Measurements from ENCODE around the gene IFITM1.
"Not testable (repeated sequence)": the region's sequence is repeated elsewhere in the genome, so short reads cannot be mapped to it uniquely, and the experiment has no call there.

IFITM1 gene

DNA sequence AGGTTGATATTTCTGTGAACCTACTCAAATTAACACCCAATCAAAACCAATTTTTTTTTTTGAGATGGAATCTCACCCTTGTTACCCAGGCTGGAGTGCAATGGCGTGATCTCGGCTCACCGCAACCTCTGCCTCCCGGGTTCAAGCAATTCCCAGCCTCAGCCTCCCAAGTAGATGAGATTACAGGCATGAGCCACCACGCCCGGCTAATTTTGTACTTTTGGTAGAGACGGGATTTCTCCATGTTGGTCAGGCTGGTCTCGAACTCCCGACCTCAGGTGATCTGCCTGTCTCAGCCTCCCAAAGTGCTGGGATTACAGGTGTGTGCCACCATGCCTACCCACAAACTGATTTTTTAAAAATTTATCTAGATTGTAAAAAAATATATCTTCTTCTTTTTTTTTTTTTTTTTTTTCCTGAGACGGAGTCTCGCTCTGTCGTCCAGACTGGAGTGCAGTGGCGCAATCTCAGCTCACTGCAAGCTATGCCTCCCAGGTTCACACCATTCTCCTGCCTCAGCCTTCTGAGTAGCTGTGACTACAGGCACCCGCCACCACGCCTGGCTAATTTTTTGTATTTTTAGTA is 14.8 kb downstream of the IFITM1 start:
- not testable (repeated sequence) for DNase-seq

GRCh38 chr11:329886-330253 is 16.0 kb downstream of the IFITM1 start:
- no peak for DNase-seq

- DNase-seq = no peak
These were observed 16.5 kb downstream of the IFITM1 start for GRCh38 chr11:330307-330693.

- no peak for DNase-seq
These were observed 17.0 kb downstream of the IFITM1 start for GRCh38 chr11:330694-331357.

- no peak for DNase-seq
These were observed 17.7 kb downstream of the IFITM1 start for GRCh38 chr11:331358-332060.

GRCh38 chr11:332651-333480 is 19.0 kb downstream of the IFITM1 start:
- DNase-seq = no peak

GRCh38 chr11:333616-334263 is 19.9 kb downstream of the IFITM1 start:
- not testable (repeated sequence) for DNase-seq

DNA sequence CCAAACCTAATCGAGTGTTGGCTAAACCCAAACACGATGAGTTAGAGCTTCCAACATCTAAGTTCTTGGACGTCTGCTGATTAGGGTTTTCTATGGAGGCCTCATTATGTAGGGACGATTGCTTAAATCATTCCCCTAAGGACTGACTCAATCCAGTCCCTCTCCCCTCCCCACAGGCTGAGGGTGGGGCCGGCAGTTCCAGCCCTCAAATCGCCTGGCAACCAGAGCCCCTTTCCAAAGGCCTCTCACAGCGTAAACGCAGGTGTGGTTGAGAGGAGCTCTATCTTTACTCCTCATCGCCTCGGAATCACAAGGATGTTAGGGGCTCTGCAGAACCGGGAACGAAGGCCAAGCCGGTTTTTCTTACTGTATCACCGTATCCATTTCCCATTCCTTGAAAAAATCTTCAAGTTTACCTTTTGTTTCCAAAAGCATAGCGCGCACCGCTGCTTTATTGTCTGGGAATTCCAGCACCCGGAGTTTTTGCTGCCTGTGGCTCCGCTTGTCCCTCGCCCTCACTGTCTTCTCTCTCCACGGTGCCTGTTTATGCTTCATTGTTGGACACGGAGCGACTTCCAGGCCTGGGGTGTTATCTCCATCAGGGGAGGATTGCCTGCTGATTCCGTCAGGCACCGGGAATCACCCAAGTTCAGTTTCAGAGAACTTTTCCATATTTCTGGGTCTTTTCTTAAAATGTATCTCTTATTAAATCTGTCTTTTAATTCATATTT is 20.6 kb downstream of the IFITM1 start:
- DNase-seq = no peak

- no peak for DNase-seq
These were observed 22.2 kb downstream of the IFITM1 start for GRCh38 chr11:335779-336658.

GRCh38 chr11:336659-337198 is 22.9 kb downstream of the IFITM1 start:
- DNase-seq = no peak

DNA sequence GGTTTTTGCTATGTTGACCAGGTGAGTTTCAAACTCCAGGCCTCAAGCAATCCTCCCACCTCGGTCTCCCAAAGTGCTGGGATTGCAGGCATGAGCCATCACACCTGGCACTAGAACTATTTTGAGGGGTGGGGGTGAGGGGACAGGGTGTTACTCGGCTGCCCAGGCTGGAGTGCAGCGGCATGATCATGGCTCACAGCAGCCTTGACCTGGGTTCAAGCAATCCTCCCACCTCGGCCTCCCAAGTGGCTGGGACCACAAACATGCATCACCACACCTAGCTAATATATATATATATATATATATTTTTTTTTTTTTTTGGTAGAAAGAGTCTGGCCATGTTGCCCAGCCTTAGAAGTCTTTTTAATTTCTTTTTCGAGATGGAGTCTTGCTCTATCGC is 23.9 kb downstream of the IFITM1 start:
- no peak for DNase-seq

- no peak for DNase-seq
These were observed 26.1 kb downstream of the IFITM1 start for GRCh38 chr11:339963-340362.

DNA sequence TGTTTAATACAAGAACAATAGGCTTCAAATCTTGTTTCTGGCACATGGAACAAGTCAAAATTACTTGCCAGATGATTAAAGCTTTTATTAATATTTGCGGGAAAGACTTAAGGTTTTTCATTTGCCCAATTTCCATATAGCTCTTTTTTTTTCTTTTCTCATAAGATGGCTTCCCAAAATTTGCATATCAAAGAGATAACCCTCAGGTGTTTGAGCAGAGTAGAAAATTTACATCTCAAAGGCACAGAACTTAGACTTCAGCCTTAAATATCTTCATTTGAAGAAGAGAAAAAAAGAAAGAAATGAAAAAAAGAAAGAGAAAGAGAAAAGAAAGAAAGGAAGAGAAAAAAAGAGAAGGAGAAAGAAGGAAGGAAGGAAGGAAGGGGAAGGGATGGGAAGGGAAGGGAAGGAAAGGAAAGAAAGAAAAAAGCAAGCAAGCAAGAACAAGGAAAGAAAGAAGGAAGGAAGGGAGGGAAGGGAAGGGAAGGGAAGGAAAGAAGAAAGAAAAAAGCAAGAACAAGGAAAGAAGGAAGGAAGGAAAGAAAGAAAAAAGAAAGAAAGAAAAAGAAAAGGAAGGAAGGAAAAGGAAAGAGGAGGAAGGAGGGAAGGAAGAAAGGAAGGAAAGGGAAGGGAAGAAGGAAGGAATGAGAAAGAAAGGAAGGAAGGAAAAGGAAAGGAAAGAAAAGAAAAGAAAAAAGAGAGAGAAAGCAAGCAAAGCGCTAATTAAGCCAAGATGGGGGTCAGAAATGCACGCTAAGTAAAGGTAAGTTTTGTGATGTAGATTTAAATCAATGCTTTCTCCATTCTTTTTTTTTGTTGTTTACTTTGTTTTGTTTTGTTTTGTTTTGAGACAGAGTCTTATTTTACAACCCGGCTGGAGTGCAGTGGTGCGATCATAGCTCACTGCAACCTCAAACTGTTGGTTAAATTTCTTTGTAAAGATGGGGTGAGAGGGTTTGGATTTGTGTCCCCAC is 27.0 kb downstream of the IFITM1 start:
- DNase-seq = no peak

DNA sequence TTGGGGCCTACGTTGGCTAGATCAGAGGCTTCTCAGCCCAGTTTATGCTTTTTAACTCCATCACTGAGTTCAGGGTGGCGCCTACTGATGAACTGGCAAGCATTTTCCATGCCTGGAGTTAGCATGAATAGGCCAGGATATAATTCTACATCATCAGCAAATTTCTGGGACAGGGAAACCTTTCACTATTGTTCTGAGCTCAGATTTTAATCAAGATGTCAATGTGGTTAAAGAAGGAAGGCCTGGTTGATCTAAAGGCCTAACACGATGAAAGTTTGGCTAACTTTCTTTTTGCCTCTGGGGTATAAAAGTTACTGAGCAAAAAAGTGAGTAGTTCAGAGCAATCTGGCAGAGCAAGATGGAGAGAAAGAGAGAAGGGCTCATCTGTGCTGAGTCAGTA is 28.5 kb downstream of the IFITM1 start:
- no peak for DNase-seq

DNA sequence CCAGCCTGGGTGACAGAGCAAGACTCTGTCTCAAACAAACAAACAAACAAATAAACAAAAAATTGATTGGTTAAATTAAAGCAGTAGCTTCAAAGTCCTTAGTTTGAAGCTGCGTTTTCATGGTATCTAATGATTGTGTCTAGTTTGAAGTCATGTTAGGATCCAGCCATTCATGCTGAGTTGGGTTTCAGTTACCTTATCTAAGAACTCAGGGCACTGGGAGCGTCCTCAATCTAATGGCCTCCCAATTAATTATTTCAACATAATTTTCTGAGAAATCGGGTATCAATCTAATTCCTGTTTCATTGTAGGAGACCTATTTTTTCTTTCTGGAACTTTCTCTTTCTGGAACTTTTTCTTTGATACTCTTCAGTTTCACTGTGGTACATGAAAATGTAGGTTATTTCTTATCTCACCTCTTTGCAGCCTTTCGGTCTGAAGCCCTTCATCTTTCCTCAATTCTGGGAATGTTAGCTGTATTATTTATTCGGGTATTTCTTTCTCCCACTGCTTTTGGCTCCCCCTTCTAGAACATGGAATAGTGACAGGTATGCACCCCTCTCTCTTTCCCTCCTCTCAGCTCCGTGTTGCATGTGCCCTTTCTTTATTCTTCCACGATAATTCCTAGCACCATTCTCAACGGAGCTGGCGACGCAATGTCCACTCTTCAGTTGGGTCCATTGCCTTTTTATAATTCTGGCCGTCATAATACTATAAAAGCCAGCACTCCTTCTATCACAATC is 31.2 kb downstream of the IFITM1 start:
- DNase-seq = no peak

DNA sequence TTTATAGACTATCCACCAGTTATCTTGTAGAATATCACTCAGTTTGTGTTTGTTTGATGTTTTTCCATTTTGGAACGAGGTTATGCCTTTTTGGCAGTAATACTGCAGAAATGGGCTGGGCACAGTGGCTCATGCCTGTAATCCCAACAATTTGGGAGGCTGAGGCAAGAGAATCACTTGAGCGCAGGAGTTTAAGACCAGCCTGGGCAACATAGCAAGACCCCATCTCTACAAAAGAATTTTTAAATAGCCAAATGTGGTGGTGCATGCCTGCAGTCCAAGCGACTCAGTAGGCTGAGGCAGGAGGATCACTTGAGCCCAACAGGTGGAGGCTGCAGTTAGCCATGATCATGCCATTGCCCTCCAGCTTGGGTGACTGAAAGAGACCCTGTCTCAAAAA is 32.7 kb downstream of the IFITM1 start:
- no peak for DNase-seq

DNA sequence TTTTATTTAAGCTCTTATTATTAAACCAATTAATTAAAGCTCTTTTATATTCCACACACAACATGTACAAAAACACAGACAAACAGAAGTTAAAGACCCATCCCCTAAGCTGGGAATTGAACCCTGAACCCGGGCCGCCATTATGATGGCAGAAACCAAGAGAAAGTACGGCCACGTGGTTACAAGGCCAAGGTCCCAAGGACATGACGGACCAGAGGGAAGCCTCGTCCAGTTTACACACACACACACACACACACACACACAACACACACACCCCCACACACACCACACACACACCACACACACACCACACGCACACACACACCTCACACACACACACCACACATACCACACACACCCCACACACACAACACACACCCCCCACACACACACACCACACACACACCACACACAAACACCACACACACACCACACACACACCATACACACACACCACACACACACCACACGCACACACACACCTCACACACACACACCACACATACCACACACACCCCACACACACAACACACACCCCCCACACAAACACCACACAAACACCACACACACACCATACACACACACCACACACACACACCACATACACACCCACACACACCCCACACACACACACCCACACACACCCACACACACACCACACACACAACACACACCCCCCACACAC is 35.6 kb downstream of the IFITM1 start:
- DNase-seq = not testable (repeated sequence)

DNA sequence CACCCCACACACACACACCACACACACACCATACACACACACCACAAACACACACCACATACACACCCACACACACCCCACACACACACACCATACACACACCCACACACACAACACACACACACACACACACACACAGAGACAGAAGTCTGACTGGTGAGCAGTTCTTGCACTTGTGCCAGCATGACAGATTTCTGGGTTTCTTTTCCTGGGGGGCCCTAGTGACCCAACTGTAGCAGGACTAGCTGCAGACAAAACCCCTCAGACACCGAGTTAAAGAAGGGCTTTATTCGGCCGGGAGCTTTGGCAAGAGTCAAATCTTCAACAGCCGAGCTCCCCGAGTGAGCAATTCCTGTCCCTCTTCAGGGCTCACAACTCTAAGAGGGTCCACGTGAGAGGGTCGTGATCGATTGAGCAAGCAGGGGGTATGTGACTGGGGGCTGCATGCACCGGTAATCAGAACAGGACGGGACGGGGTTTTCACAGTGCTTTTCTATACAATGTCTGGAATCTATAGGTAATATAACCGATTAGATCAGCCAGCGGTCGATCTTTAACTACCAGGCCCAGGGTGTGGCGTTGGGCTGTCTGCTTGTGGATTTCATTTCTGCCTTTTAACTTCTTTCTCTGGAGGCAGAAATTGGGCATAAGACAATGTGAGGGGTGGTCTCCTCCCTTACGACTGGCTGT is 36.3 kb downstream of the IFITM1 start:
- DNase-seq = not testable (repeated sequence)

Data from NCI-H446 treated with DMSO at 0.1 percent for 48 hours (cell line).